Dermis microvascular lymphatic vessel endothelial cell (primary cell): ENCODE data around the gene U2AF2. TPM values are rescaled to one million over a fixed set of nuclear protein-coding genes. Genes with fewer than 3 reads are reported as not detected.
"Not testable (repeated sequence)": the region's sequence is repeated elsewhere in the genome, so short reads cannot be mapped to it uniquely, and the experiment has no call there.

ENCODE experiments used
- DNase-seq, 2 donors: peaks; one replicate each; pipeline versions ENCODE4 v3.0.0 to v3.0.0-alpha.2; 2010; ENCODE audit warnings: low read depth in 2 of 2
- total RNA-seq: library from RNA; depleted of rRNA; stranded (reverse); fragments of >200 nt; gene quantifications from 2 replicates; pipeline ENCODE4 v1.2.1, GENCODE V29; 2014

The U2AF2 gene
- total RNA-seq, 1 donor from 2014 or later: 84.0 TPM

DNA sequence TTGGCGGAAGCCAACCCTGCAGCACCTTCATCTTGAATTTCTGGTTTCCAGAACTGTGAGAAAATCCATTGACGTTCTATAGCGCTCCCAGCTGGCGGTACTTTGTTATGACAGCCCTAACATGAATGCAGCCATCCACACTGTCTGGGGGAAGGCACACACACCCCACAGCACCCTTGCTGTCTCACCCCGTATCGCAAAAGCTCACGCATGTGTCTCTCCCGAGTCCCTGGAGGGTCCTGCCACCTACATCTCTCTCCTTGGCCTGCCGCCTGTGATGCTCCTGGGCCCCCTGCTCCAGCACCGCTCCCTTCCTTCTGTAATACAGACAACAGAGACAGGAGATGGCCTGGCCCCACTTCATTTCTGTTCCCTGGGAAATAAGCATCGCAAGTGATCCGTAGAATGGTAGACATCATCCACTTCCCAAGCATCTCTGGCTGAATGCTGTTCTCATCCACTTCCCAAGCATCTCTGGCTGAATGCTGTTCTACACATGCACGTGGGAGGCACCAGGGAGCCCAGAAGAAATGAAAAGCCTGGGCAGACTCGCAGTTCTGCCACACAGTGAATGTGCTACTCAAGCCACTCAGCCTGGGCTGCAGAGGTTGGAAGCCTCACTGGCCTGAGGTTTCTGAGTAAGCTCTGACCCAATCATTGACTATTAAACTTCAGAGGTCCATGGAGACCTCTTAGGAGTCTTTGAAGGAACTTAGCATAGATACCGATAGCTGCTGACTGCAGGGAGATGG, 49.8 kb downstream of the U2AF2 start:
- no peak for DNase-seq

DNA sequence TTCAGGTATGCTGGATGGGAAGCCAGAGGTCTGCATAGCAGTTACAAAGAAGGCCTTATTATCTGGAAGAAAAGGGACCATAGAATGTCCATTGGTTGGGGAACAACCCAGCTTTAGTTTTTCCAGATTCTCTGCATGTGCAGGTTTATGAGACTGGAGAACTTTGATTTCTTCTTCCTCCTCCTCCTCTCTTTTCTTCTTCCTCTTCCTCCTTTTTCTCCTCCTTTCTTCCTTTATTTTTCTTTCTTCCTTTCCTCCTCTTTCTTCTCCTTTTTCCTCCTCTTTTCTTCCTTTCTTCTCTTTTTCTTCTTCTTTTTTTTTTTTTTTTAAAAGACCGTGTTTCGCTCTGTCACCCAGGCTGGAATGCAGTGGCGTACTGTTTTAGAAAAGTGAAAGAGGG, 51.1 kb downstream of the U2AF2 start:
- no peak for DNase-seq

DNA sequence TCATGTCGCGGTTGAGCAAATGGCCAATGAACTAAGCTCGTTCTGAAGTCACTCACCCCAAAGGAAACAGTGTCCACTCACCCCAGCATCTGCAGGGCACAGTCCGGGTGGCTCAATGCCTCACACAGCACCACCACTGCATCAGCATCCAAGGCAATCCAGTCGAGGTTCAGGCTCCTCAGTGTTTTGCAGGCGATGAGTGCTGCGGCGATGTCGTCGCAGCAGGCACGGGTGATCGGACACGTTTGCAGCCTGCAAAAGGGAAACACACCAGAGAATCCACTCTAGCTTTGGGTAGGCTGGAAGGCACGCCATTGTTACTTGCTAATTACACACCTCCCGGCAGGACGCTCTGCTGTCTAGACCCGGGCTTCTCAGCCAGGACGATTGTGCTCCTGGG, 56.9 kb downstream of the U2AF2 start:
- DNase-seq: no peak

DNA sequence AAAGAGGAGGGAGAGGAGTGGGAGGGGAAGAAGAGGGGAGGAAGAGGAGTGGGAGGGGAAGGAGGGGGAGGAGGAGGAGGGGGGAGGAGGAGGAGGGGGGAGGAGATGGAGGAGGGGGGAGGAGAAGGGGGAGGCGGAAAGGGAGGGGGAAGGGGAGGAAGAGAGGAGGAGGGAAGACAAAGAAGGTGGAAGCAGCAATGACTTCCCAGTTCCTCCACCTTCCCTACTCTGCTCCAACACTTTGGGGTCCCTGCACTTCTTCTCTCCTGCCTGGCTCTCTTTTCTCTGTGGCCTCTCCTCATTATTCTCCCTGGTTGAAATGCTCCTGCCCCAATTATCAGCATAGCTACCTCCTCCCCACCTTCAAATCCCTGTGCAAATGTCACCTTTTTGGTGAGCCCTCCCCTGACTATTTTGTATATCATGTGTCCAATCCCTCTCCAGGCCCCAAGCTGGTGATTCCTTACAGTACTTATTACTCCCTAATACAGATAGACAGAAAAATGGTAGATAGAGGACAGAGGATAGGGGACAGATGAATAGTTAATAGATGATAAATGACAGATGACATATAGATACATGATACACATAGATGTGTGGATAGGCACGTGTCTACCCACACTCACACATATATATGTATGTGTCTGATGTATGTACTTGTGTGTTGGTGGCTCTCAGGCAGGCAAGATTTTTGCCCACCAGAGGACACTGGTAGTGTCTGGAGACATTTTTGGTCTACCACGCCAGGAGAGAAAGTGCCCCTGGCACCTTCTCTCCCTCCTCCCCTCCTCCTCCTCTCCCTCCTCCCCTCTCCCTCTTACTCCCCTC, 58.2 kb downstream of the U2AF2 start:
- DNase-seq: no peak

DNA sequence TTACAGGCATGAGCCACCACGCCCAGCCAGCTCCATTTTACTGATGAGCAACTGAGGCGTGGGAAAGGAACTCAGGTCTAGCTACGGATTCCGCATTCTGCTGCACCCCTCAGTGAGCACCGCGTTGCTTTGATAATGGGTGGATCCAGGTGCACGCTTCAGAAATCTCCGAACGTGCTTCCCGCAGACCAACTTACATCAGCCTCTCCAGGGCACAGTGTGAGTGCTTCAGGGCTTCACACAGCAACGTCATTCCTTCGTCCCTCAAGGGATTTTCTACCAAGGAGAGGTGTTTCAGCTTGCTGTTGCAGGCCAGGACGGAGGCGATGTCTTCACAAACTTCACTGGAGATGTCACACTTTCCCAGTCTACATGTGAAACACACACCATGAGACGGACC, 61.7 kb downstream of the U2AF2 start:
- no peak for DNase-seq

DNA sequence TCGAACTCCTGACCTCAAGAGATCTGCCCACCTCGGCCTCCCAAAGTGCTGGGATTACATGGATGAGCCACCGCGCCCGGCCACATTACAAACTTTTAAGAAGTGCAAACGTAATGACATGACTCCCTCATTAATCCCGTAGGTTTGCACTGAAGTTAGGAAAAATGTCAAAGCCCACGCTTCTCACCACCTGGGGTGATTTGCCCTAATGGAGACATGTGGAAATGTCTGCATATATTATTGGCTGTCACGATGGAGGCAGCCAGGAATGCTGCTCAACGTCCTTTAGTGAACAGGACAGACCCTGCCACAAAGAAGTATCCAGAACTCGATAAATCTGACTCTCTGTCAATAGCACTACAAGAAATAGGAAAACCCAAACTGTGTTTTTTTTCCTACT, 62.4 kb downstream of the U2AF2 start:
- DNase-seq: no peak

DNA sequence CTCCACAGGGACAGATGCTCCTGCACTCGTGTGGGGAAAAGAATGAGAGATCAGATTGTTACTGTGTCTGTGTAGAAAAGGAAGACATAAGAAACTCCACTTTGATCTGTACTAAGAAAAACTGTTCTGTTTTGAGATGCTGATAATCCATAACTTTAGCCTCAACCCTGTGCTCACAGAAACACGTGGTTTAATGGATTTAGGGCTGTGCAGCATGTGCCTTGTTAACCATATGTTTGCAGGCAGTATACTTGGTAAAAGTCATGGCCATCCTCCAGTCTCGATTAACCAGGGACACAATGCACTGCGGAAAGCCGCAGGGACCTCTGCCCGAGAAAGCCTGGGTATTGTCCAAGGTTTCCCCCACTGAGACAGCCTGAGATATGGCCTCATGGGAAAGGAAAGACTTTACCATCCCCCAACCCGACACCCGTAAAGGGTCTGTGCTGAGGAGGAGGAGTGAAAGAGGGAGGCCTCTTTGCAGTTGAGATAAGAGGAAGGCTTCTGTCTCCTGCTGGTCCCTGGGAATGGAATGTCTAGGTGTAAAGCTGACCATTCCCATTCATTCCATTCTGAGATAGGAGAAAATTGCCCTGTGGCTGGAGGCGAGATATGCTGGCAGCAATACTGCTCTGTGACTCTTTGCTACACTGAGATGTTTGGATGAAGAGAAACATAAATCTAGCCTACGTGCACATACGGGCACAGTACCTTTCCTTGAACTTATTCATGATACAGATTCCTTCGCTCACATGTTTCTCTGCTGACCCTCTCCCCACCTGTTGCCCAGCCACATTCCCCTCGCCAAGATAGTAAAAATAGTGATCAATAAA, 63.3 kb downstream of the U2AF2 start:
- DNase-seq: not testable (repeated sequence)

DNA sequence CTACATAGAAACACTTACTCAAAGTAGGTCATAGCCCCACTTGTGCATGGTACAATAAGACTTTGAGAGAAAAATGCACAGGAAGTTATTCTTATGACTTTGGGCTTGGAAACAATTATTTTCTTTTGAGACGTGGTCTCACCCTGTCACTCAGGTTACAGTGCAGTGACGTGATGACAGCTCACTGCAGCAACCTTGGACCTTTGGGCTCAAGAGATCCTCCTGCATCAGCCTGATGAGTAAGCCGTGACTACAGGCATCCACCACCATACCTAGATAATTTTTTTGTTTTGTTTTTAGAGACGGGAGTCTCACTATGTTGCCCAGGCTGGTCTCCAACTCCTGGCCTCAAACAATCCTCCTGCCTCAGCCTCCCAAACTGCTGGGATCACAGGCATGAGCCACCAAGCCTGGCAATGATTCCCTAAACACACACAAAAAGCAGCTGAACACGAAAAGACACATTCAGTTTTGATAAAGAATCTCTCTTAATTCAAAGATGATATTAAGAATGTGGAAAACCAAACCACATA, 65.4 kb downstream of the U2AF2 start:
- DNase-seq: no peak

DNA sequence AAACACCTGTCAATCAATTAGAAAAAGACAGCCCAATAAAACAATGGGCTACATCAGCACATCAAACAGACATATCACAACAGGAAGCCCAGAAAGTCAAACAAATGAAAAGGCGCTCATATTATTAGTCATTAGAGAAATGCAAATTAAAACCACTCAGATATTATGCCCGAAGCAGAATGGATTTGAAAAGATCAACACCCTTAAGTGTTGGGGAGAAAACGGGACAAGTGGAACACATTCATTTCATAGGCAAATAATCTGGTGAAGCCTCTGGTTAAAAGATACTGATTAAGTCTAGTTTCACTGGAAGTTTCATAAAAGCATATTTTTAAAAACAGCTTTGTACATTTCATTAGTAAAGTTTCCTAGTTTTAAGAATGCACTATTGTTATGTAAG, 66.0 kb downstream of the U2AF2 start:
- DNase-seq: no peak

DNA sequence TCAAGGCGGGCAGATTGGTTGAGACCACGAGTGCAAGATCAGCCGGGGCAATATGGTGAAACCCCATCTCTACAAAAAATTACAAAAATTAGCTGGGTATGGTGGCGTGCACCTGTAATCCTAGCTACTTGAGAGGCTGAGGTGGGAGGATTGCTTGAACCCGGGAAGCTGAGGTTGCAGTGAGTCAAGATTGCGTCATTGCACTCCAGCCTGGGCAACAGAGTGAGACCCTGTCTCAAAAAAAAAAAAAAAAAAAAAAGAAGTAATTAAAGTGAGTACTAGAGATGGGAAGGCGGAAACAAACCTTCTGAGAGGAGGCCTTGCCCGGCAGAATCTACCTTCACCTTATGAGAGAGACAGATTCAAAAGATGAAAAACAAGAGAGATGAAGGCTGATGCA, 68.7 kb downstream of the U2AF2 start:
- no peak for DNase-seq

Other genes with a start within 250 kb of the U2AF2 start
- gene UBE2S, start 247.2 kb upstream of the U2AF2 start, total RNA-seq: 40.6 and 54.6 TPM in 2 replicates
- gene SHISA7, start 211.7 kb upstream of the U2AF2 start, total RNA-seq: not detected in 2 replicates
- 61.0 and 75.9 TPM in 2 replicates for gene ISOC2, start 193.4 kb upstream of the U2AF2 start, total RNA-seq
- not detected in 2 replicates for gene C19orf85, start 190.3 kb upstream of the U2AF2 start, total RNA-seq
- 0.77 and 2.1 TPM in 2 replicates for gene ZNF628, start 178.4 kb upstream of the U2AF2 start, total RNA-seq
- gene NAT14, start 169.8 kb upstream of the U2AF2 start, total RNA-seq: 8.9 and 9.1 TPM in 2 replicates
- gene SSC5D, start 166.6 kb upstream of the U2AF2 start, total RNA-seq: under 0.01 and 0.13 TPM in 2 replicates
- not detected in 2 replicates for gene SBK2, start 117.9 kb upstream of the U2AF2 start, total RNA-seq
- 0.13 and 0.26 TPM in 2 replicates for gene SBK3, start 109.5 kb upstream of the U2AF2 start, total RNA-seq
- gene ZNF579, start 74.2 kb upstream of the U2AF2 start, total RNA-seq: 1.9 and 3.5 TPM in 2 replicates
- gene FIZ1, start 55.5 kb upstream of the U2AF2 start, total RNA-seq: 2.6 and 3.3 TPM in 2 replicates
- gene ZNF524, start 54.7 kb upstream of the U2AF2 start, total RNA-seq: 6.9 and 11.9 TPM in 2 replicates
- gene ZNF865, start 49.4 kb upstream of the U2AF2 start, total RNA-seq: 0.39 and 1.5 TPM in 2 replicates
- gene ZNF784, start 30.5 kb upstream of the U2AF2 start, total RNA-seq: 3.3 and 4.9 TPM in 2 replicates
- gene ZNF580, start 14.0 kb upstream of the U2AF2 start, total RNA-seq: 1.0 and 3.0 TPM in 2 replicates
- 20.0 and 25.8 TPM in 2 replicates for gene ZNF581, start 11.4 kb upstream of the U2AF2 start, total RNA-seq
- 4.6 and 9.5 TPM in 2 replicates for gene CCDC106, start 6.8 kb upstream of the U2AF2 start, total RNA-seq
- gene EPN1, start 20.2 kb downstream of the U2AF2 start, total RNA-seq: 25.0 and 59.2 TPM in 2 replicates
- not detected in 2 replicates for gene NLRP9, start 83.4 kb downstream of the U2AF2 start, total RNA-seq
- 1.3 and 3.4 TPM in 2 replicates for gene RFPL4A, start 104.1 kb downstream of the U2AF2 start, total RNA-seq
- gene RFPL4AL1, start 114.1 kb downstream of the U2AF2 start, total RNA-seq: 0.51 TPM in 1 of 2 replicates, not detected in the other
- under 0.01 TPM in 2 replicates for gene NLRP11, start 177.0 kb downstream of the U2AF2 start, total RNA-seq
- not detected in 2 replicates for gene NLRP4, start 181.5 kb downstream of the U2AF2 start, total RNA-seq